Endothelial cell of umbilical vein (primary cell): Measurements from ENCODE around the gene GPR107. TPM values are rescaled to one million over a fixed set of nuclear protein-coding genes. Genes with fewer than 3 reads are reported as not detected.

ENCODE experiments used
- BruUV-seq: library from RNA; stranded (reverse); fragments of 400-500 nt; replicated peaks from 2 replicates; lab custom pipeline; 2021; lab: Mats Ljungman, UMichigan
- CTCF ChIA-PET: fragments of 300-600, 350-600 bp; sonication (Branson Sonifier 250); formaldehyde crosslinking; loops from one replicate; lab custom pipeline; 2021; ENCODE audit warnings: antibody characterized with exemption, inconsistent platforms; lab: Charles Lee
- POLR2A ChIA-PET: fragments of 300-600, 350-600 bp; sonication (Branson Sonifier 250); formaldehyde crosslinking; loops from one replicate; lab custom pipeline; 2021; ENCODE audit warnings: antibody characterized with exemption, inconsistent platforms; lab: Charles Lee
- DNase-seq: peaks from one replicate; pipeline ENCODE4 v3.0.0-alpha.2; 2011; ENCODE audit warnings: low read depth, low spot score
- FAIRE-seq: peaks from 2 replicates; lab custom pipeline; 2011; peaks lifted over from hg19 to GRCh38; lab: Jason Lieb, UNC
- H2AFZ ChIP-seq: 2 replicates; pipeline ENCODE4 v1.6.0; 2012; ENCODE audit warnings: low read depth, low read length, control low read depth, inconsistent platforms
- H3K27ac ChIP-seq: 2 replicates; pipeline ENCODE4 v1.5.1; 2011; ENCODE audit warnings: low read depth, mild to moderate bottlenecking, control low read depth, low read length, moderate library complexity; ENCODE audit not compliant: insufficient read depth
- H3K27me3 ChIP-seq, 2 experiments: 2 replicates each; pipeline versions ENCODE4 v1.6.0 to v1.6.1; 2011; ENCODE audit warnings: low read length in 2 of 2, mixed read lengths in 1 of 2; ENCODE audit not compliant: control insufficient read depth in 2 of 2, insufficient read depth in 2 of 2
- H3K36me3 ChIP-seq, 2 experiments: 2 replicates in 1 of 2; 3 replicates in 1 of 2; pipeline ENCODE4 v1.5.1; 2011; ENCODE audit warnings: low read length in 2 of 2, mild to moderate bottlenecking in 1 of 2, moderate library complexity in 1 of 2; ENCODE audit not compliant: control insufficient read depth in 2 of 2, insufficient read depth in 2 of 2; ENCODE audit errors: extremely low read depth in 1 of 2
- H3K4me1 ChIP-seq: 3 replicates; pipeline ENCODE4 v1.5.1; 2011; ENCODE audit warnings: mild to moderate bottlenecking, low read length; ENCODE audit not compliant: control insufficient read depth, insufficient read depth; ENCODE audit errors: extremely low read depth
- H3K4me2 ChIP-seq: 2 replicates; pipeline ENCODE4 v1.6.1; 2011; ENCODE audit warnings: low read length, control low read depth, mixed read lengths; ENCODE audit not compliant: insufficient read depth
- H3K4me3 ChIP-seq, 3 experiments: fragments of 200-600 bp in 1 of 3; sonication (generic), shearing (Covaris generic) in 1 of 3; replicated peaks in 1 of 3; 2 replicates each; pipeline ENCODE4 v1.5.1; 2011 to 2016; ENCODE audit warnings: control low read depth in 3 of 3, low read length in 3 of 3, mild to moderate bottlenecking in 2 of 3, inconsistent platforms in 1 of 3, low read depth in 1 of 3, moderate library complexity in 1 of 3; ENCODE audit not compliant: insufficient read depth in 1 of 3
- H3K79me2 ChIP-seq: 2 replicates; pipeline ENCODE4 v1.6.0; 2012; ENCODE audit warnings: low read length, inconsistent platforms; ENCODE audit not compliant: control insufficient read depth, insufficient read depth
- H3K9ac ChIP-seq: replicated peaks from 2 replicates; pipeline ENCODE3; 2011; ENCODE audit warnings: low read length, control low read depth; ENCODE audit not compliant: insufficient read depth; ENCODE audit errors: extremely low read depth
- H3K9me1 ChIP-seq: replicated peaks from 3 replicates; pipeline ENCODE4 v1.6.0; 2011; ENCODE audit warnings: mild to moderate bottlenecking, low read length; ENCODE audit not compliant: control insufficient read depth, insufficient read depth; ENCODE audit errors: extremely low read depth
- H3K9me3 ChIP-seq: replicated peaks from 2 replicates; pipeline ENCODE4 v1.5.1; 2012; ENCODE audit warnings: low read length, inconsistent platforms; ENCODE audit not compliant: control insufficient read depth, insufficient read depth
- H4K20me1 ChIP-seq: replicated peaks from 2 replicates; pipeline ENCODE3; 2011; ENCODE audit warnings: mild to moderate bottlenecking, low read length; ENCODE audit not compliant: control insufficient read depth, insufficient read depth; ENCODE audit errors: extremely low read depth
- FOS ChIP-seq: IDR thresholded peaks from 2 replicates; pipeline ENCODE4 v1.6.1; 2011; ENCODE audit warnings: mild to moderate bottlenecking, low read length, moderate library complexity, borderline replicate concordance; ENCODE audit not compliant: insufficient read depth
- MAX ChIP-seq: IDR thresholded peaks from 2 replicates; pipeline ENCODE4 v1.6.1; 2011; ENCODE audit not compliant: insufficient read depth, insufficient read length
- dilution Hi-C: fragments of 300-500 bp; cut with MboI; formaldehyde crosslinking; loops from one replicate; pipeline ENCODE4 v1.15.0; 2019; ENCODE audit warnings: low sequenced_read_pairs; ENCODE audit not compliant: extremely low pct_ligation_motif_present
- intact Hi-C: fragments of 100-400 bp; cut with micrococcal nuclease; formaldehyde crosslinking; loops from one replicate; pipeline ENCODE4 v1.10.0; 2022
- polyA plus RNA-seq, 4 experiments: library from polyadenylated mRNA; depleted of rRNA in 3 of 4; stranded (reverse) in 3 of 4; unstranded in 1 of 4; fragments of >200 nt; gene quantifications; 2 replicates each; pipeline versions ENCODE4 v1.2.1 to v1.2.3, GENCODE V29; 2011 to 2012; ENCODE audit warnings: missing spikeins in 1 of 4
- total RNA-seq: library from RNA; stranded (reverse); gene quantifications from 2 replicates; pipeline ENCODE4 v1.2.3, GENCODE V29; 2021

GPR107 gene
- total and polyA plus RNA-seq, 2 donors (not counting 3 experiments of a cell fraction or from before 2014, with no cell fraction given): 27.2 to 38.9 TPM

GRCh38 chr9:130174920-130175321, 121.2 kb downstream of the GPR107 start:
- Histone ChIP-seq H3K9ac (no peak overlapping the region), H2AFZ (no peak overlapping the region), H3K79me2 (peaks cover 57% of the 10 kb centered on the region), H3K9me3 (no peaks in the 10 kb centered on the region), H3K4me2 (no peak overlapping the region), H4K20me1 (no peaks in the 10 kb centered on the region), H3K36me3 (peaks cover 0 to 4% of the 10 kb centered on the region in 2 experiments), H3K27ac (no peak overlapping the region), H3K9me1 (no peaks in the 10 kb centered on the region), H3K4me3 (no peak overlapping the region), H3K4me1 (peaks cover 9% of the 10 kb centered on the region), H3K27me3 (no peaks in the 10 kb centered on the region)
- no peak for DNase-seq
- FAIRE-seq: no peak
- no TSS peak for BruUV-seq
- intact Hi-C loops (no loop called here), dilution Hi-C loops (no loop called here)
- TF ChIP-seq FOS (no peak), MAX (no peak)
- ChIA-PET POLR2A (no interaction called here), CTCF (interaction anchor here (0.7 to 1.4 kb wide), 3 partner anchors 8 to 61 kb away, joined by 3 to 4 read pairs (median 4); no protein-coding TSS in a partner anchor)

- Histone ChIP-seq H3K27ac (no peak overlapping the region), H3K4me1 (peaks cover 9% of the 10 kb centered on the region), H3K9me3 (no peaks in the 10 kb centered on the region), H3K9me1 (no peaks in the 10 kb centered on the region), H3K36me3 (peaks cover 0 to 4% of the 10 kb centered on the region in 2 experiments), H3K79me2 (peaks cover 60% of the 10 kb centered on the region), H3K27me3 (no peaks in the 10 kb centered on the region), H2AFZ (no peak overlapping the region), H3K9ac (no peak overlapping the region), H3K4me3 (no peak overlapping the region), H4K20me1 (no peaks in the 10 kb centered on the region), H3K4me2 (no peak overlapping the region)
- ChIA-PET CTCF (interaction anchor here (1.4 kb wide), 1 partner anchor 58 kb away, joined by 4 read pairs; no protein-coding TSS in a partner anchor), POLR2A (no interaction called here)
- dilution Hi-C loops (no loop called here), intact Hi-C loops (no loop called here)
- BruUV-seq: no TSS peak
- DNase-seq (no peak), FAIRE-seq (no peak)
- TF ChIP-seq MAX (no peak), FOS (no peak)
Observed at GRCh38 chr9:130175355-130175754, 121.6 kb downstream of the GPR107 start.
